A549 (cell line): ENCODE measurements around the gene TRMT2A. TPM values are rescaled to one million over a fixed set of nuclear protein-coding genes. Genes with fewer than 3 reads are reported as not detected.

Source experiments
- ATAC-seq, 2 experiments: fragments of 200-7000 bp in 1 of 2; fragments of >200 bp in 1 of 2; cut with Nextera tagmentation in 1 of 2; cut with Tn5 transposase in 1 of 2; 3 replicates each; pipeline versions ENCODE4 v1.8.0 to v1.9.1; 2018 to 2020; ENCODE audit warnings: mild to moderate bottlenecking in 1 of 2, moderate library complexity in 1 of 2
- CTCF ChIA-PET: fragments of 300-600 bp; sonication (Branson Sonifier 250); formaldehyde crosslinking; extraction: SDS; loops from one replicate; lab custom pipeline; 2021; ENCODE audit warnings: antibody characterized with exemption, inconsistent platforms; lab: Yijun Ruan, JAX
- POLR2A ChIA-PET: fragments of 350-600 bp; formaldehyde crosslinking; extraction: SDS; loops from one replicate; lab custom pipeline; 2021; ENCODE audit warnings: antibody characterized with exemption, inconsistent platforms; lab: Yijun Ruan, JAX
- DNase-seq, 2 experiments: peaks; one replicate each; pipeline versions ENCODE4 v3.0.0 to v3.0.0-alpha.2; 2011 to 2016; ENCODE audit warnings: low read depth in 1 of 2, low spot score in 1 of 2
- FAIRE-seq: peaks from 2 replicates; lab custom pipeline; 2011; peaks lifted over from hg19 to GRCh38; lab: Jason Lieb, UNC
- H3K27ac ChIP-seq, 2 experiments: fragments of >200 bp; sonication (Bioruptor Twin); formaldehyde crosslinking; 3 replicates each; pipeline ENCODE4 v1.5.1; 2016 to 2017
- H3K4me1 ChIP-seq: fragments of >200 bp; sonication (Bioruptor Twin); formaldehyde crosslinking; 3 replicates; pipeline ENCODE4 v1.6.1; 2016
- H3K4me2 ChIP-seq: fragments of >200 bp; sonication (Bioruptor Twin); formaldehyde crosslinking; 3 replicates; pipeline ENCODE4 v1.6.1; 2016
- H3K4me3 ChIP-seq: fragments of >200 bp; sonication (Bioruptor Twin); formaldehyde crosslinking; 3 replicates; pipeline ENCODE4 v1.5.1; 2016
- H3K9me3 ChIP-seq: fragments of >200 bp; sonication (Bioruptor Twin); formaldehyde crosslinking; 3 replicates; pipeline ENCODE4 v1.6.1; 2016
- CBX2 ChIP-seq: fragments of 200-600 bp; sonication (generic); IDR thresholded peaks from 2 replicates; pipeline ENCODE4 v1.6.1; 2016; ENCODE audit warnings: low read depth, mild to moderate bottlenecking, borderline replicate concordance
- CEBPB ChIP-seq, 2 experiments: fragments of >200 bp in 1 of 2; sonication (Bioruptor Twin) in 1 of 2; formaldehyde crosslinking in 1 of 2; IDR thresholded peaks; 2 replicates each; pipeline ENCODE4 v1.6.1; 2012 to 2016
- CHD2 ChIP-seq: fragments of 150-350 bp; IDR thresholded peaks from 2 replicates; pipeline ENCODE4 v1.6.1; 2014; ENCODE audit warnings: low read length; ENCODE audit not compliant: partially characterized antibody
- CTCF ChIP-seq: fragments of >200 bp; sonication (Bioruptor Twin); formaldehyde crosslinking; IDR thresholded peaks from 3 replicates; pipeline ENCODE4 v1.5.1; 2016
- EHMT2 ChIP-seq: fragments of 200-600 bp; sonication (generic); IDR thresholded peaks from 2 replicates; pipeline ENCODE4 v1.6.1; 2016; ENCODE audit warnings: antibody characterized with exemption, low read depth, mild to moderate bottlenecking, moderate library complexity
- FOXS1 ChIP-seq: fragments of 250-450 bp; sonication (Bioruptor Pico); IDR thresholded peaks from 2 replicates; pipeline ENCODE4 v1.5.0; 2020; ENCODE audit warnings: mild to moderate bottlenecking, moderate library complexity
- HOXA7 ChIP-seq: fragments of 250-450 bp; sonication (Bioruptor Pico); IDR thresholded peaks from 2 replicates; pipeline ENCODE4 v1.5.0; 2020; ENCODE audit warnings: mild to moderate bottlenecking, moderate library complexity
- KDM1A ChIP-seq: fragments of 200-600 bp; sonication (generic); IDR thresholded peaks from 2 replicates; pipeline ENCODE4 v1.6.1; 2016; ENCODE audit warnings: low read depth, mild to moderate bottlenecking
- MAFK ChIP-seq: fragments of 450-650 bp; IDR thresholded peaks from 2 replicates; pipeline ENCODE4 v1.6.1; 2014; ENCODE audit not compliant: partially characterized antibody
- MYC ChIP-seq: IDR thresholded peaks from 2 replicates; pipeline ENCODE4 v1.6.1; 2012; ENCODE audit warnings: mild to moderate bottlenecking, inconsistent platforms, low read length, improper control_type of control experiment, borderline replicate concordance
- POLR2A ChIP-seq: IDR thresholded peaks from 2 replicates; pipeline ENCODE4 v1.6.1; 2012; ENCODE audit warnings: mild to moderate bottlenecking, low read length
- POLR2AphosphoS2 ChIP-seq: conservative IDR thresholded peaks from 2 replicates; pipeline ENCODE4 v1.6.1; 2012; ENCODE audit warnings: low read length, improper control_type of control experiment, inconsistent platforms
- RARB ChIP-seq: fragments of 250-450 bp; sonication (Bioruptor Pico); IDR thresholded peaks from 2 replicates; pipeline ENCODE4 v1.8.0; 2021; ENCODE audit warnings: mild to moderate bottlenecking, moderate library complexity
- RFX5 ChIP-seq: fragments of 450-650 bp; IDR thresholded peaks from 2 replicates; pipeline ENCODE4 v1.7.1; 2014; ENCODE audit warnings: antibody characterized with exemption, mild to moderate bottlenecking, moderate library complexity
- RNF2 ChIP-seq: fragments of 200-600 bp; sonication (generic); IDR thresholded peaks from 2 replicates; pipeline ENCODE4 v1.6.1; 2016; ENCODE audit warnings: low read depth, mild to moderate bottlenecking, antibody characterized with exemption, moderate library complexity, borderline replicate concordance
- ZNF302 ChIP-seq: fragments of 250-450 bp; sonication (Bioruptor Pico); IDR thresholded peaks from 2 replicates; pipeline ENCODE4 v1.9.0; 2021; ENCODE audit warnings: inconsistent platforms, mild to moderate bottlenecking, moderate library complexity
- WGBS: methylation state at CpG from one replicate; pipeline ENCODE4 v1.1.6; 2017; ENCODE audit errors: missing lambda C conversion rate; 5-methylcytosine and 5-hydroxymethylcytosine counted together
- polyA plus RNA-seq, 4 experiments: library from polyadenylated mRNA; depleted of rRNA in 3 of 4; stranded (reverse); fragments of >200 nt; fragmentation: RNase III in 1 of 4; extraction: RNeasy Plus Mini Kit Qiagen cat#74134 plus additional on column Dnase treatment in 1 of 4; gene quantifications; 2 replicates in 3 of 4; 3 replicates in 1 of 4; pipeline ENCODE4 v1.2.3, GENCODE V29; 2011 to 2017
- TF ChIP-seq, protein P1 (sequence below): IDR thresholded peaks from 2 replicates; pipeline ENCODE4 v1.6.1; 2012
- TF ChIP-seq, protein P2 (sequence below): fragments of >200 bp; sonication (Bioruptor Twin); formaldehyde crosslinking; IDR thresholded peaks from 3 replicates; pipeline ENCODE4 v1.6.1; 2016

Gene TRMT2A
- polyA plus RNA-seq, 2 of the 4 experiments (the other 2 are of a cell fraction) = 12.3 to 28.8 TPM

DNA sequence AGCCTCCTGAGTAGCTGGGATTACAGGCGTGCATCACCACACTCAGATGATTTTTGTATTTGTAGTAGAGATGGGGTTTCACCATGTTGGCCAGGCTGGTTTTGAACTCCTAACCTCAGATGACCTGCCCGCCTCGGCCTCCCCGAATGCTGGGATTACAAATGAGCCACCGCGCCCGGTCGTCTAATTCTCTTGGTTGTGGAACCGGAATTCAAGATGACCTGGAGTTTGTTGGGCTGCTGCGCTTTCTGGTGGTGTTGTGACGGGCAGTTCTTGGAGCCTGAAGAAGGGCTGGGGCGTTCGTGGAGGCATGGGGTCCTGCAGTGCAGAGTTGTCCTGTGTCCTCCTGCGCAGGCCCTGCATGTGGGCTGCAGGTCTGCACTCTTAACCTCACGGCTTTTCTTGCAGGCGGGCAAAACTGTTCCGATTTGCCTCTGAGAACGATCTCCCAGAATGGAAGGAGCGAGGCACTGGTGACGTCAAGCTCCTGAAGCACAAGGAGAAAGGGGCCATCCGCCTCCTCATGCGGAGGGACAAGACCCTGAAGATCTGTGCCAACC is 4.9 kb upstream of the TRMT2A start:
- no peak overlapping the region for H3K4me2 ChIP-seq
- no peak for TF ChIP-seq MYC
- TF ChIP-seq RNF2 = no peak
- TF ChIP-seq CHD2 = no peak
- TF ChIP-seq HOXA7 (CRISPR knock-in tag) = no peak
- TF ChIP-seq EHMT2 = no peak
- TF ChIP-seq, protein P1, sequence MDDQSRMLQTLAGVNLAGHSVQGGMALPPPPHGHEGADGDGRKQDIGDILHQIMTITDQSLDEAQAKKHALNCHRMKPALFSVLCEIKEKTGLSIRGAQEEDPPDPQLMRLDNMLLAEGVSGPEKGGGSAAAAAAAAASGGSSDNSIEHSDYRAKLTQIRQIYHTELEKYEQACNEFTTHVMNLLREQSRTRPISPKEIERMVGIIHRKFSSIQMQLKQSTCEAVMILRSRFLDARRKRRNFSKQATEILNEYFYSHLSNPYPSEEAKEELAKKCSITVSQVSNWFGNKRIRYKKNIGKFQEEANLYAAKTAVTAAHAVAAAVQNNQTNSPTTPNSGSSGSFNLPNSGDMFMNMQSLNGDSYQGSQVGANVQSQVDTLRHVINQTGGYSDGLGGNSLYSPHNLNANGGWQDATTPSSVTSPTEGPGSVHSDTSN = no peak
- TF ChIP-seq ZNF302 = no peak
- ATAC-seq (no peak), DNase-seq (no peak), FAIRE-seq (no peak)
- H3K4me1 ChIP-seq = peaks cover 15% of the 10 kb centered on the region
- POLR2A ChIA-PET = no interaction called here
- CTCF ChIA-PET = interaction anchor here (1.1 to 1.3 kb wide), 2 partner anchors 23 to 34 kb away, joined by 3 read pairs; no protein-coding TSS in a partner anchor
- H3K27ac ChIP-seq = no peak overlapping the region
- H3K4me3 ChIP-seq = no peak overlapping the region
- WGBS = 97% methylated on average over 15 of the region's 22 CpGs
- no peaks in the 10 kb centered on the region for H3K9me3 ChIP-seq

- Histone ChIP-seq H3K4me1 (peaks cover 22% of the 10 kb centered on the region), H3K4me2 (peak overlapping the region; percentile 96), H3K27ac (peak overlapping the region; percentile 90 to 100), H3K9me3 (no peaks in the 10 kb centered on the region)
- DNase-seq = no peak
- CTCF ChIA-PET = no interaction called here
- WGBS = 16% methylated on average over 8 of the region's 8 CpGs
- TF ChIP-seq CTCF (no peak), RFX5 (no peak), MAFK (no peak), CEBPB (IDR thresholded peaks at IDR 0.05) (no peak), POLR2AphosphoS2 (no peak), CBX2 (no peak), RARB (CRISPR knock-in tag) (no peak), KDM1A (no peak), POLR2A (no peak), FOXS1 (CRISPR knock-in tag) (no peak)
- TF ChIP-seq, protein P2, sequence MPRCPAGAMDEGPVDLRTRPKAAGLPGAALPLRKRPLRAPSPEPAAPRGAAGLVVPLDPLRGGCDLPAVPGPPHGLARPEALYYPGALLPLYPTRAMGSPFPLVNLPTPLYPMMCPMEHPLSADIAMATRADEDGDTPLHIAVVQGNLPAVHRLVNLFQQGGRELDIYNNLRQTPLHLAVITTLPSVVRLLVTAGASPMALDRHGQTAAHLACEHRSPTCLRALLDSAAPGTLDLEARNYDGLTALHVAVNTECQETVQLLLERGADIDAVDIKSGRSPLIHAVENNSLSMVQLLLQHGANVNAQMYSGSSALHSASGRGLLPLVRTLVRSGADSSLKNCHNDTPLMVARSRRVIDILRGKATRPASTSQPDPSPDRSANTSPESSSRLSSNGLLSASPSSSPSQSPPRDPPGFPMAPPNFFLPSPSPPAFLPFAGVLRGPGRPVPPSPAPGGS = no peak
- TF ChIP-seq, all 56 proteins: peak for 0
- POLR2A ChIA-PET = no interaction called here
- FAIRE-seq (no peak), ATAC-seq (no peak)
- peak overlapping the region; percentile 60 for H3K4me3 ChIP-seq
Observed at GRCh38 chr22:20118300-20119020, 1.4 kb upstream of the TRMT2A start.
